ENCODE data around the gene ELOVL3.

Gene ELOVL3

DNA sequence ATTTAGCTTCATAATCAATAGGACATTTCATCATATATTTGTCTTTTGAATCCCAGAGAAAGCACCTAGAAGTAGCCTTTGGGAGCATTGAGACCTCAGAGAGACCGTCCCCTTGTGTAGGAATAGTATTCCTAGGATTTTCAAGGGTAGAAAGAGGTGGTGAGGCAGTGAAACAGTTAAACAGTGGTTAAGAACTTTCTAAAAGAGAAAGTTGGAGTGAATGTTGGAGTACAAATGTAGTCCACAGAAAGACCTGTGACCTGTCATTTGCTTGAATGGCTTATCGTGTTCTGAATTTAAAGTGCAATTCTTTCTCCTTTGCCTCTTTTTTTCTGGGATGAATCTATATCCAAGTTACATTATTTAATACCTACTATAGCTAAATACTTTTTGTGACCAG lies 49.2 kb downstream of the ELOVL3 start:
- no peak overlapping the region for H3K27ac ChIP-seq
- TF ChIP-seq CTCF (conservative IDR thresholded peaks at IDR 0.05): no peak

- TF ChIP-seq CTCF (conservative IDR thresholded peaks at IDR 0.05): no peak
- H3K27ac ChIP-seq: no peak overlapping the region
Observed at GRCh38 chr10:102279104-102279503, 53.0 kb downstream of the ELOVL3 start.

Measured in VCaP (cell line).